HG02943 (cell line): Measurements from ENCODE around the gene PPIE.
"Not testable (repeated sequence)": the region's sequence is repeated elsewhere in the genome, so short reads cannot be mapped to it uniquely, and the experiment has no call there.

ENCODE experiments used
- ATAC-seq: cut with Tn5 transposase; IDR thresholded peaks from one replicate; pipeline ENCODE4 v1.9.1; 2021; ENCODE audit warnings: mild to moderate bottlenecking, low read depth, moderate library complexity; ENCODE audit not compliant: unreplicated experiment

The PPIE gene

DNA sequence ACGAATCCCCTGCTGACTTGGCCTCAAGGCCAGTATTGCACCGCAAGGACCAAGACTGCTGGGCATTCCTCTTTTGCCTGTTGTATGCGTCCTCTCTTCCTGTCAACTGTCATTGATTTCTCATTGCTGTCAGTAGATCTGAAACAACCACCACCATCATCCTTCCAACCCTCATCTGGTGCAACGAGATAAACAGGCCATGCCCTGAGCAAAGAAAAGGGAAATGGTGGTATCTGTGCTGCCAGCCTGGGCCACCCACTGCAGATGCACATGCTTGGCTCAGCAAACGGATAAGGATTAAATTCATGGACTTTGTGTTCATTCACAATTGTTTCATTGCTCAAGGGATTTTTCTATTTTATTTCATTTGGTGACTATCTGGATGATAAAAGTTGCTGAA lies 18.8 kb downstream of the PPIE start:
- ATAC-seq = no peak

DNA sequence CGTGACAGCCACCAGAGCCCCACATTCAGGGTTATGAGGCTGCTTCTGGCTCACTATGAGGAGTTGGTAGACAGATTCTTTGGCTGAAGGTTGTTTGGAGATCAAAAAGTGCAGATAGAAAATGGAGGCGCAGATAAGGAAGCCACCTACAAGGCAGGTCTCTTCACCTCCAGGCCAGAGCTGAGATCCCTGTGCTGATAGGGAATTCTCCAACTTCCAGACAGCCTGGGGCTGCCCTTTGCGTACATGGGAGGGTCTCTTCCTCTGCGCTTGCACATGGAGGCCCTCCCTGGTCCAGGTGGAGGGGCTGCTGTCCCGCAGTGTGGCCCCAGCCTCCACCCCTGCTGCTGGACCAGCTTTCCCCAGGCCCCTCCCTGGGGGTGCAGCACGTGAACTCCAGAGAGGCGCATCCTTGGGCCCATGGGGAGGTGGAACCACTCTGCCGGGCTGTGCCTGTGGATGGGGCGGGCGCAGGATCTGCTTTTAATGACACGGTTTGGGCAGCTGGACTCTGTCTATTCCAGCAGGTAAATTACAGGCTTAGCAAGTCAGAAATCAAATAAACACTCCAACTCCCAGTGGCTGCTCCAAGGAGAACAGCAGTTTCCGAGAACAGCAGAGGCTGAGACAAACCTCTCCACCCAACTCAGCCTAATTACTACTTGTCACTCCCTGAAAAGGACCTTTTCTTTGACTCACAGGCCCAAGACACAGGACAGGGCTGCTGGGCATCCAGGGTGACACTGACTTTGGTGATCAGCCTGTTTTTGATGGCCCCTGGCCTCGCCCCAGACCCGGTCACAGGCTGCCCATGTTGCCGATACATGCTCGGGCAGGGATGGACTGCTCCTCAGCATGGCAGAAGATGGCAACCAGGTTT lies 20.1 kb downstream of the PPIE start:
- ATAC-seq = no peak

DNA sequence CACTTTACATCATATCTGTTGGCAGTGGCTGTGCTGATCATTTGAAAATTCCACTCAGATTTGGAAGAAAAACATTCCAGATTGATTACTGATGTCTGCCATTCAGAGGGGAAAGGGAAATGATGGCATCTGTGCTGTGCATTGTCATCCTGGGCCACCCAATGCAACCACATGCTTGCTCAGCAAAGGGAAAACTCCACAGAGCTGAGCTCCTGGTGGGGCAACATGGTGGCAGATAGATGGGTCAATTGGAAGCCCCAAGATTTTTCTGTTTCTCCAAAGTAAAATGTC lies 20.7 kb downstream of the PPIE start:
- no peak for ATAC-seq

DNA sequence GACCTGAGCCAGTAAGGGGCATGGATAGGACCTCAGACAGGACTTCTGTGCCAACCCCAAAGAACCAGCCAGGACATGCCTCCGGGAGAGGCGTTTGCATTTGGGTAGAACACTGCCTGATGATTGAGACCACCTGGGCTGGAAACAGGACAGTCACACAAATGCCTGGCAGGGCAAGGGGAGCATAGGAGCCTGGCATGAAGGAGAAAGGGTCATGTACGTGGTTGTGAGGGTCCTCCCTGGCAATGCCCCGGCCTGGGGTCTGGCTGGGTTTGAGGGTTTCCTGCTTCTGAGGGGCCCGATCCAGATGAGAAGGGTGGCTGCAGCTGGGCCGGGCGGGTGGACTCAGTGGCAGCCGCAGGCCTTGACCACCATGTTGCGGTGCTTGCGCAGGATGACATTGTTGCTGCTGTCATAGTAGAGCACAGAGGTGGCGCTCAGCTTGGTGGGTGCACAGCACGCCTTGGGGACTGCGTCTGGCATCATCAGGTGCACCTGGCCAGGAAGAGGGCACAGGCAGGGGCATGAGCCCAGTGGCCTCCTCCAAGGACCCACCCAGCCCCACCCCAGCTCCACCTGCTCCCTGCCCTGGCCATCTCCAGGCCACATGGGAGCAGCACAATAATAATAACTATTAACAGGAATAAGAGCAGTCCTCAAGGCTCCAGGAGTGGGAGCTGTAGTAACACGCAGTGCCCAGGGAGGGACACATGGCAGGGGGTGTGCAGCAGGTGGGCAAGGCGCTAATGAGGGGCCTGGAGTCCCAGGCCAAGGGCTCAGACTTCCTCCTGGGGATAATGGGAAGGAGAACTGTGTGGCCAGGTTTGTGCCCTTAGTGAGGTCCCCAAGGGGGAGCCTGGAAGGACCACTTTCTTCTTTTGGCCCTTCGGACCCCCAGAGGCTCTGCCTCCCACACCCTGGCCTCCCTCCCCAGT lies 21.7 kb downstream of the PPIE start:
- no peak for ATAC-seq

DNA sequence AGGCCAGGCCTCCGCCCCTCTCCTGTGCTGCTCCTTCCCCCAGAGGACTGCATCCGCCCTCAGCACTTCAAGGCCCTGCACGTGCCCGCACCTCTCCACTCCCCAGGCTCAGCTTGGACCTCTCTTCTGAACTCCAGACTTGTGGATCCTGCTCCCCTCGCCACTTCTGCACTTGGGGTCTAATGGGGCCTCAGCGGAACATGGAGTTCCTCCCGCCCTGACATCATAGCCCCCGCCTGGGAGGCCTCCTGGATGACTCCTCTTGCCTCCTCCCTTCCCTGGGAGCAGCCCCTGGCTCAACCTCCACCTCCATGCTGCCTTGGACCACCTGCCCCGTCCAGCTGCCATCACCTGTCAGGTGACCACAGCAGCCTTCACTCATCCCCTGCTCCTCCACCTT lies 22.3 kb downstream of the PPIE start:
- no peak for ATAC-seq

DNA sequence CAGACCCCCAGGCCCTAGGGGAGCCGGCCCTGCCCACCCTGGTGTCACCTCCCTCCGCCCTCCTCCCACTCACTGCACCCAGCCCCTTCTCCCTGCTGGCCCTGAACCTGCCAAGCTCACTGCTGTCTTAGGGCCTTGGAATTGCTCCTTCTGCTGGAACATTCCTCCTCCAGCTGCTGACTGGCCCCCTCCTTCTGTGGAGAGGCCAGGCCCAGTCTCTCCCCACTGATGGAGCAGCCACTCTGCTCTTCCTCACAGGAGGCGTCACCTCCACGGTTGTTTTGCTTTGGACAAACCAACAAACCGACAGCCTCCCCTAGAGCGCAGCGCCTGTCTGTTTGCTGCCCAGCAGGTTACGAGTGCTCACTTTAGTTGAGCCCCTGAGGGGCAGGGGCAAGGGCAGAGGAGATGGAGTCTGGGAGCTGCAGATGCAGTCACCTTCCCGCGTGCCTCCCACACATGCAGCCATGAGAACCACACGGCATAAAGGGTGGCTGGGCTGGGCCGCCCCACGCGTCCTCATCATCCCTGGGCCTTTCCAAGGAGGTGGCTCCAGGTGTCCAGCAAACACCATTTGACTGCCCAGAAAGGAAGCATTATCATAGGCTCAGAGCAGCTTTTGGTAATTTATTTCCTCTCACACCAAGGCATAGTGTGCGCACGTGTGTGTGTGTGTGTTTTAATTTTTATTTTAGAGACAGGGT lies 23.0 kb downstream of the PPIE start:
- no peak for ATAC-seq

DNA sequence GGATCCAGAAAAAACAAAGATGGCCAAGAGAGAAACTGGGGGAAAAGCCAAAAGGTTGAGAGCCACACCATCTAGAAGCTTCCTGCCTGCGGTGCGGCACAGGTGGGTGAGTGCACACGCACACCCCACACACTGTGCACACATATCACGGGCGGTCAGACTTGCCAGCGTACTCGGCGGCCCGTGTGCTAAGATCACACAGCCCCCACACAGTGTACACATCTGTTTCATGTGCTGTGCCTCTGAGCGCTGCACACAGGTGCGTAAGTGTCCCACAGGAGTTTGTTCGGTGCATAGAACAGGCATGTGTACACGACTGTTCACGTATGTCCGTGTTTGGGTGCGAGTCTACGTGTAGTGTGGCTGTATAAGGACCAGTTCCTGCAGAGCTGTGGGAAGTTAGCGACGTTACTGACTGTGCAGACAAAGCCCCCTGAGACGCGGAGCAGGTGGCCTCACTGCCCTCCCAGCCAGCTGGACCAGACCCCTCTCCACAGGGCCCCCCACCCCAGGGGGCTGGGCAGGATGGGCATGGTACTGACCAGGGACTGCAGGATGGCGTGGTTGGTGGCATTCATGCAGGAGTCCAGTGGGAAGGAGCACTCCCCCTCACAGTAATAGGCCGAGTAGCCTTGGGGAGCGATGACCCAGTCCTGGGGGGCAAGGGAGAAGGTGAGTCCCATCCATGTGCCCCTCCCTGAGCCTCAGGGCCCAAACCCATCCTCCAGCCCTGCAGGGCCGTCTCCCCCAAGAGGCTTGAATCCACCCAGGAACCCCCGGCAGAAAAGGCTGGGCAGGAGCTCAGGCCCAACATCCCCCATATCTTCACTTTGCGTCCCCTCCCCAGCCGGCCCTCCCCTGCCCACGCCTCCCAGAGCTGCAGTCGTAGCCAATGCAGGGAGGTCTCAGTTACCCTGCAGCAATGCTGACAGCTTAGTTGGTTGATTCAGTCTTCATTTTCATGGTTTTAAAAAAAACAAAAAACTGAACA lies 24.2 kb downstream of the PPIE start:
- ATAC-seq = no peak

DNA sequence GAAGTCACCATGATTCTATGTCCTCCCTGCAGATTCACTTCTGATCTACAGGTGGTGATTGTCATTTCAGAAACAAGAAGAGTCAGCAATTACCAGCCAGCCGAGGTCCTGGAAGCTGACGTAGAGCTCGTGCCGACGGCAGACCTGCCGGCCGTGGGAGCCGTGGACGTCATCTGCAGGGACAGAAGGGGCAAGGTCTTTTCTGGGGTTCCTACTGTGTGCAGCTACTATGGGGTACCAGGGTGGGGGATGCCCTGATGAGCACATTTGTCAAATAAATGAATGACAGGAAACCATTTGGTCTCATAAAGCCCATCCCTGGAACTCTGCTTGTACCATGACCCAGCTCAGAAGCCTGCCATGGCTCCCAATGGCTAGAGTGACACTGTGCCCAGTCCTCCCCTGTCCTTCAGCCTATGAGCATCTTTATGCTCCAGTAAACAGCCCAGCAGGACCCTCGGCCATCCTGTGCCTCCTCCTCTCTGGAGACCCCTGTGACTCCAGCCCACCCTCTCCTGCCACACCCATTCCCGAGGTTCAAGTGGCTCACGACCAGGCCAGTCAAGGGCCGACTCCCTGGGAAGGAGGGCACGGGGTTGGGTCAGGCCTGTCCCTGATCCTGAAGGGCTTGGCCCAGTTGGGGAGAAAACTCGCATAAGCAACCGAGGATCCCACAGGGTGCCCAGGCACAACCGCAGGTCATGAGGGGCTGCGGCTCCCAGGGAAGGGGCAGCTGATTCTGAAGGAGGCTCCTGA lies 25.1 kb downstream of the PPIE start:
- not testable (repeated sequence) for ATAC-seq

DNA sequence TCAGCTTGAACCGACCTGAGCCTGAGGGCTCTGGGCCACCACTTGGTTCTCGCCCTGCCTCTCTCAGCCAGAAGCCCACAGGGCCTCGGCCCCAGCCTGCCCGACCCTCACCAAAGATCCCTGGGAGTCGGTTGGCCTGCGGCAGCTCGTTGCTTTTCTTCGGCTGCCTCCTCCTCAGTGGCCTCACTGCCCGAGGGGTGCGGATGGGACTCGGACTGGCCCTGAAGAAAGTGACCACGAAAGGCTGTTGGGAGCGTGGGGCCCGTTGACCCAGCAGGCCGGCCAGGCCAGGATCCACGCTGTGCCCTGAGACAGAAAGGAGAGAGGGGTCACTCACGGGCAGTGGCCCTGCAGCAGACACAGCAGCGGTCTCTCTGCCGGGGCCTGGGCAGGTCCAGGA lies 25.8 kb downstream of the PPIE start:
- ATAC-seq = not testable (repeated sequence)

DNA sequence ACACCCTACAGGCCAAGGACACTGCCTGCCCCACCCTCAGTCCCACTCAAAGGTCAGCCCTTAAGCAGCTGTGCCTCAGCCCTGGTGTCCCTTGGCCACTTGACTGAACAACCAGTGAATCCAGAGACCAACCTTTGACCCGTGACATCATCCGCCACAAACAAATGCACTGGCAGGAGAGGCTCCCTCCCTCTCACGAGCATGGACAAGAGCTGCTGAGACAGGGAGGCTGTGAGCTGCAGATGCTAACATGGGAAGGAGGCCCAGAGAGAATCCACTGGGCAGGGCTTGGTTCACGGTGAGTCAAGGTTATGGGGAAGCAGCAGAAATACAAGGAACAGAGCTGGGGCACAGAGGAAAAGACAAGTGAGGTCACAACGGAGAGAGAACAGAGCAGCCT lies 27.8 kb downstream of the PPIE start:
- ATAC-seq = not testable (repeated sequence)

DNA sequence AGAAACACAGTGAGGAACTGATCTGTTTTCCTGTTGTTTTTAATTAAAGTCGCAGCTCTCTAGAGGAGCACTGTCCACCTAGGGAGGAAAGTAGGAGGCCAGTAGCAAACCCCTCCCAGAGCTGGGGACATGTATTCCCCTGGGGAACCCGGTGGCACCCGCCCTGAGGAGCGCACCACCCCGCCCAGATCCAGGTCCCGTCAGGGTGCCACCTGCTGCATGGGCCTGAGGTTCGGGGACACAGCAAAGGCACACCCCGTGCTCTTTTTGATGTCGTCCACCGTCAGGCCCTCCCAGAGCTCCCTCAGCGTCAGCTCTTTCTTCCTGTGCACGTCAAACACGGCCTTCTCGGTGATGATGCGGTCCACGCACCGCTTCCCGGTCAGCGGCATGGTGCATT lies 30.8 kb downstream of the PPIE start:
- ATAC-seq = not testable (repeated sequence)

DNA sequence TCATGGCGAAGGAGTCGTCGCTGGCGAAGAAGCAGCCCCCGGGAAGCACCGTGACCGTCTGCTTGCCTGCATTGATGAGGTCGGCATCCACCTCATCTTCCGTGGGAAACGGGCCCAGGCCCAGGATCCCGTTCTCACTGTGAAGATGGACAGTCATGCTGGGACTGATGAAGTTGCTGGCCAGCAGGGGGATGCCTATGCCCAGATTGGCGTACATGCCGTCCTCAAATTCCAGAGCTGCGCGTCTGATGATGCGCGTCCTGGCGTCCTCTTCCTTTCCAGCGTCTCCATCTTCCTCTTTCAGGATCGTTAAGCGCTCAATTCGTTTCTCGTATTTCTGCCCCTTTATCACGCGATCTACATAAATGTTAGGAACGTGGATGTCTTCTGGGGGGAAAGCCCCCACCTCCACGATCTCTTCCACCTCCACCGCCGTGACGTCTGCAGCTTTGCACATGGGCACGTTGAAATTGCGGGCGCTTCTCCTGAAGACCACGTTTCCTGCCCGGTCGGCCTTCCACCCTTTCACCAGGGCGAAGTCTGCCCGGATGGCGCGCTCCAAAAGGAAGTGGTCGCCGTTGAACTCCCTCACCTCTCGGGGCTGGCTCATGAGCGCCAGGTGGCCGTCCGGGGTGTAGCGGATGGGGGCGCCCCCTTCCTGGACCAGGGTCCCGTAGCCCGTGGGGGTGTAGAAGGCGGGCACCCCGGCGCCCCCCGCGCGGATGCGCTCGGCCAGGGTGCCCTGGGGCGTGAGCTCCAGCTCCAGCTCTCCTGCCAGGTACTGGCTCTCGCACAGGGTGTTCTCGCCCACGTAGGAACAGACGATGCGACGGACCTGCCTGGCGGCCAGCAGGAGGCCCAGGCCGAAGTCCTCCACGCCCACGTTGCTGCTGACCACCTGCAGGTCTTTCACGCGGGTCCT lies 31.7 kb downstream of the PPIE start:
- ATAC-seq = not testable (repeated sequence)

DNA sequence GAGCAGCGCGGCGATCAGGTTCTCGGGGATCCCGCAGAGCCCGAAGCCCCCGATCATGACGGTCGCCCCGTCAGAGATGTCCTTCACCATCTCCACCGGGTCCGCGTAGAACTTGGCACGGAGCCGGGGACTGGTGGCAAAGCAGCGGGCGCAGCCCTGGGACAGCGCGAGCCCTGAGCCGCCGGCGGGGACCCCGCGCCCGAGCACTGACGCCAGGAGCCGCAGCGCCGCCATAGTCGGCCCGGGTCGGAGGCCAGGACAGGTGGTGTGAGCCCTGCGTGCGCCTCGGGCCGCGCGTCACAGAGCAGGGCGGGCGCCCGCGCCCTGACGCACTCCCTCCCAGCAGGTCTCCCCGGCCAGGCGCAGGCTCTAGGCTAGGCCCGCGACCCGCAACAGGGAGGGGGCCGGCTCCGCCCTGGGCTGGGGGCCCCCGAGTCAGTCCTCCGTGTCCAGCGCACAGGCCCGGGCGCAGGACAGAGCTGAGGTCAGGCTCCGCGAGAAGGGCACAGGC lies 32.4 kb downstream of the PPIE start, which contains the start of gene OXCT2:
TSS of gene OXCT2 (minus strand) at position 327 of the 511 bp plus-strand sequence. CDS start at position 234, 93 bp downstream.
- ATAC-seq = not testable (repeated sequence)

DNA sequence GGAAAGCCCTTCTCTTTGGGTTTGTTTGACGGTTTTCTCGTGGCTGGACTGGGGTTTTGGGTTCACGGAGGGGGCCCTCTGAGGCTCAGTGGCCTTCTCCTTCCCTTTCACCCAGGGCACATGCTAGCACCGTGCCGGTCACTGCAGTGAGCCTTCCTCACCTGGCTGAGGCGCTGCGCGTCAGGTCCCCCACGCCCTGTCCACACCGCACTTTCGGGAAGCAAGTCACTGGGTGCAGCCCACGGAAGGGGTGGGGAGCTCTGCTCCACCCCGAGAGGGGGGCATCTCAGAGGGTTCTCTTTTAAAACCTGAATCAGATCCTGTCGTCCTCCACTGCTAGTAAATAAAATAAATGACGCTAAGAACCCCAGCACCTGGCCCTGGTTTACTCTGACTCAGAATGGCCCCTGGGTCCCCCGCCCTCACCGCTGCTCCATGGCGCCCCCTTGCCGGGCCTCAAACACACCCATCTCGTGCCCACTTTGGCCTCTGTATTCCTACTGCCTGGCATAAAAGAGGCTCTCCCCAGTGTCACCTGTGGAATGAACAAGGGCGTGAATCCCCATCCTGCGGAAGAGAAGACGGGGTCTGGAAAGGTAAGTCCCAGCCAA lies 34.8 kb downstream of the PPIE start:
- ATAC-seq = not testable (repeated sequence)

DNA sequence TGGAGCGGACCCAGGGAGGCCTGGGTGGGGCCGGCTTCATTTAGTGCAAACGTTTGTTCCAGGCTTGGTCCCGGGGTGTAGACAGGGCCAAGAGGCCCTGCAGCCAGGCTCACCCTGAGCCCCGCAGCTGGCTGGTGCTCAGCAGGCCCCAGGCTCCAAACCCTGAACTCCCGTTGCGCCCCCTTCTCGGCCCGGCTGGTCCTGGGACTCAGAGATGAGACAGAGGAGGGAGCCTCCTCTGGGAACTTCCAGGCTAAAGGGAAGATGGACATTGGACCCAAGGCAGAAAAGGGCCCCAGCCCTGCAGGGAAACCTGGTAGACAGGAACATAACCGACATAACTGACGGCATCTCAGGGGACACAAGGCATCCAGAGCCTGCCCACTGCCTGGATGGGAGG lies 36.5 kb downstream of the PPIE start:
- not testable (repeated sequence) for ATAC-seq

DNA sequence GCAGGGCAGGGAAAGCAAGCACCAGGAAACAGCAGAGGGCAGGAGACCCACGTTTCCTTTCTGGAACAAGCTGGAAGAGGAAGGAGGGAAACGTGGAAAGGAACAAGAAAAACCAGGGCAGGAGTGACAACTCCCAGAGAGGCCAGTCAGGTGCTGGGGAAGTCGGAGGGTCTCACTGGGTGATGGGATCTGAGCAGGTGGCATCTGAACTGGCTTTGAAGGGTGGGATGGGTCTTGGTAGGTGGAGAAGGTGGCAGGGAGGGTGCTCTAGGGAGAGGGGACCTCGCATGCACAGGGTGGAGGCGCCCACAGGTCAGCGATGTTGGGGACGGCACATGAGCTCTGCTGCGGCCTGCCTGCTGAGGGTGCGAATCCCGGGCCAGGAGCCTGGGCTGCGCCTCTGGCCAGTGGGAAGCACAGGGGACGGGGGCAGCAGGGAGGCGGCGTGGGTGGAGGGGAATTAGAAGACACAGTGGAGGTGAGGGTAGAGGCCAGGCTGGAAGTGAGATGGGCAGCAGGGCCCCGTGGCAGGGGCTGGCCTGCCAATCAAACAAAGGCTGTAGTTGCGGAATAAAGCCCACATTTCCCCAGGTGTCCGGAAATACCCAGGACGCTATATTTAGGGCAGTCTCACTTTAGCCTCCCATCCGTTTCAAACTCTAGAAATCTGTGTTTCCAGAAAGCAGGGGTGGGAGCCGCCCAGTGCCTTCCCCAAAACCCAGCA lies 37.2 kb downstream of the PPIE start:
- ATAC-seq = not testable (repeated sequence)

DNA sequence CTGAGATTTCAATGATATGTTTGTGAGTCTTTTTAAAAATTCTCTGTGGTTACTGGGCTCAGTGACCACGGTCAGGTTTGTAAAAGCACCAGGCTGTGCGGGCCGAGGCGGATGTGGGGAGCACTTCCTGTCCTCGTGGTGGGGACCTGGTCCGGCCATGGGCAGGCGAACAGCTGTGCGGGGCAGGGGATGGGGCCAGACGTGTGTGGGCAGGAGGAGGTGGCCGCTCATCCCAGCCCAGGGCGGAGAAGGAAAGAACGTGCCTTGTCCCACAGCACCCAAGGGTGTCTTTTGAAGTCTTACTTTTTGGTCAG lies 37.7 kb downstream of the PPIE start:
- no peak for ATAC-seq
